HG02981 (cell line): ENCODE data around the gene ADAMTSL1.

Experiments
- ATAC-seq: cut with Tn5 transposase; IDR thresholded peaks from one replicate; pipeline ENCODE4 v1.9.1; 2021; ENCODE audit warnings: mild to moderate bottlenecking, moderate library complexity; ENCODE audit not compliant: unreplicated experiment

Gene ADAMTSL1

DNA sequence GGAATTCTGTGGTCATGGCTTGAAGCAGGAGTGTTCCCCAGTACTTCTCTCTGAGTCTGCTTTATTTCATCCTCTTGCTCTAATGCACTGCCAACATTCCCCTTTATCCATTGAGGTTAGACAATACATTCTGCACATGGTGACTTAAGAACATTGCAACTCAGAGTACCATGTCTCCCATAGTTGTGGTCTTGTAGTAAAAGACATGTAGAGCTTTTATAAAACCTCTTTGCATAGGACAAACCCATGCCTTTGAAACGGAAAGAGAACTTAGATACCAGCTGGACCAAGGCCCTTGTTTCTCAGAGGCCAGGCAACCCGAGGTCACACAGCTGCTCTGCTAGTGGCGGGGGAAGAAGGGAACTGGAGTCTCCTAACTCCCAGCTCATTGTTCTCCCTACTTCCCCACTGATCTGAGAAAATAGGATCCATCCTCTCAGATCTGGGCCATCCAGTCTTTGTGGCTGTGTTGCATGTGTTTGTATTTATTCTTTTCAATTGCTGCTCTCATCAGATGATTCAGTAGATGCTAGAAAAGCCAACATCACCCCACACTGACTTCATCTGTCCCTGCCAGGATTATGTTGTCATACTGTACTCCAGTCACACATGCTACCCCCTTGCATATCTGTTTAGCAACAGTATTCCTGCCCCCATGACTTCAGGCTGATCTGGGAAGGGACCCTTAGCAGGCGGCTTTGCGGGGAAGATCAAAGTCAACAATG, 322.2 kb downstream of the ADAMTSL1 start:
- ATAC-seq: no peak

GRCh38 chr9:18796696-18797270, 322.8 kb downstream of the ADAMTSL1 start:
- ATAC-seq: no peak

- ATAC-seq: no peak
These were observed 324.2 kb downstream of the ADAMTSL1 start for GRCh38 chr9:18798106-18798505.

GRCh38 chr9:18798508-18799290, 324.7 kb downstream of the ADAMTSL1 start:
- ATAC-seq: no peak

DNA sequence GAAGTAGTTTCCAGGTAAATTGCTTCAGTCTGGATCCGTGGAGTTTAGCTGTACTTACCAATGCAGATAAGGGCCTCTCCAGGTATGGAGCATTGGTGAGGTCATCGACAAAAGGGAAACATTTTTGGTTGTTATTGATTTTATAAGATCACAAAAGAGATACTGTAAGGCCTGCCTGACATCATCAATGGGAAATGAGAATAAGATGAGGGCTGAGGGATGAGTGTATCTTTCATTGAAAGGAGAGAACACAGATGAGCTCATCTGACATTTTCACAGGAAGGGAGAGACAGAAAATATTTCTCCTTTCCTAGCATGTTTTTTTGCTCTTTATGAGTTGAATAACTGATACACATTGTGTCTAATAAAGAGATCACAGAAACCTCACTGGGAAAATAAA, 325.5 kb downstream of the ADAMTSL1 start:
- ATAC-seq: no peak

- ATAC-seq: no peak
These were observed 326.6 kb downstream of the ADAMTSL1 start for GRCh38 chr9:18800579-18800978.

- ATAC-seq: no peak
These were observed 331.4 kb downstream of the ADAMTSL1 start for GRCh38 chr9:18805386-18805785.

DNA sequence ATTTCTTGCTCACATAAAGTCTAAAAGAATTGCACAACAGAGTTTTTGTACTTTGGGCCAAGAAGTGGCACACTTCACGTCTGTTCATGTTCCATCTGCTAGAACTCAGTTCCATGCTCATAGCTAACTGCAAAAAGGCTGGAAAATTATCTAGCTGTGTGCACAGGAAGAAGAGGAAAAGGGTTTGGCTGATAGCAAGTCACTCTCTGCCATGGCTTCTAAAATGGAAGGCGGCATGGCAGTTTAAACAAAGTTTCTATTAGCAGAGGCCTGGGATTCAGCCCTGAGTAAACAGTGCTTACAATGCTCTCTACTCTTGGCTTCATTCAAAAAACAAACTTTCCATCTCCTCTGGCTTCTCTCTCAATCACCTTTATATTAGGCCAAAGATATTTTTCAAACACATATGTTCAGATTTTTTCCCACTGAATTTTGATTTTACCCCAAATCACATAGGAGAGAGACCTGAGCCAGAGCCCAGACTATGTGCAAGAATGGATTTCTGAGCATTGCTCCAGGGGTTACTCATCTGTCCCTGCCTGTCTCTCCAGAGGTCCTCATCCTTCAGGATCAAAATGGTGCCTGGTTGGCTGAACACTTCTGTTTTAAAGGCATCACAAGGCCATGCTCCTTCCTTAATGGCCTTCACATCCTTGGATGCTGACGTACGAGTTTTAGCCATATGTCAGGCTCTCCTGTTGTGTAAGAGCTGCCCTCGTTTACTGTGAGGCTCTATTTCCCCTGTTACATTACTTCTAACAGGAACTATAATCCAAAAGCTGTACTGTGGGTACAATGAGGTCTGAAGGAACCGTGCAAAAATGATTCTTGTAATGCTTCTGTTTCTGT, 332.5 kb downstream of the ADAMTSL1 start:
- ATAC-seq: no peak

- no peak for ATAC-seq
These were observed 336.6 kb downstream of the ADAMTSL1 start for GRCh38 chr9:18810581-18810980.

GRCh38 chr9:18811171-18811570, 337.2 kb downstream of the ADAMTSL1 start:
- no peak for ATAC-seq

- no peak for ATAC-seq
These were observed 345.5 kb downstream of the ADAMTSL1 start for GRCh38 chr9:18819418-18819817.

- ATAC-seq: no peak
These were observed 346.7 kb downstream of the ADAMTSL1 start for GRCh38 chr9:18820566-18821095.

DNA sequence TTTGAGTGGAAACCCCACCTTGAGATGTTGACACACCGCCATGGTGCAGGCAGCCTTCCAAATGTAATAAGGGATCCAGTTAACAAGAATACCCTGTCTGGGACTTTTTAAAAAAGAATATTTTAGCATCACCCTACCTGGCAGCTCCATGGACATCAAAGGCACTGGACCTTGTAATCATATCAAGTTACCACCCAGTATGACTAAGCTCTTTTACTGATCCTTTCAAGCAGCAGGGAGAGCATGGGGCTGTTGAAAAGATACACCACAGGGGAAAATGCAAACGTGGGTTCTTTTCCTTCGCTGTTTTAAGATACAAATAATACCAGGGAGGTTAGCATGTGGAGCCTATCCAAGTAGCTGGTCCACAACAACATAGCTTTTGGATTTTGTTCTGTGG, 347.8 kb downstream of the ADAMTSL1 start:
- ATAC-seq: no peak

- ATAC-seq: no peak
These were observed 348.9 kb downstream of the ADAMTSL1 start for GRCh38 chr9:18822850-18823249.

DNA sequence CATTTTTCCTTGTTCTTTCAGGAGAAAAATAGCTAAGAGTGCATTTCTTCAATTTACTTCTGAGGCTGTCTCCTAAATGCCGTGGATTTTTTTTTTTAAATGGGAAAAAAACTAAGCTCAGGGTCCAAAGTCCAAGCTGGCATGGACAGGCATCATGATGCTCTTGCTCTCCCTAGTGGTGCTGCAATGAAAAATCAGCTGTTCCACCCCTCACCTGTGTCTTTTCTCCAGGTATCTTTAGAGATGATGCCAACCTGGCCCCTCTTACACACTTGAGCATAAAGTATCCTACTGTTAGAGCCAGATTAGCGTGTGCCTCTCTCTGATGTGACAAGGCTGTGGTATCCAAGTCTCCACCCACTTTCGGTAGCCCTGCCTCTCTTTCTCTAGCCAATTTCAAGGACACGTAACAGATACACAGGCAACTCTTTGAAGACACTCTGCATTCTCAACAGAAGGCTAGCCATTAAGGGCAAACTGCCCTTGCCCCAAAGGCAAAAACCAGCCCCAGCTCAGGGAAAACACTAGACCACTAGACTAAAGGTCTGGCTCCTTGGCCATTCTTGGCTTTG, 350.2 kb downstream of the ADAMTSL1 start:
- no peak for ATAC-seq

DNA sequence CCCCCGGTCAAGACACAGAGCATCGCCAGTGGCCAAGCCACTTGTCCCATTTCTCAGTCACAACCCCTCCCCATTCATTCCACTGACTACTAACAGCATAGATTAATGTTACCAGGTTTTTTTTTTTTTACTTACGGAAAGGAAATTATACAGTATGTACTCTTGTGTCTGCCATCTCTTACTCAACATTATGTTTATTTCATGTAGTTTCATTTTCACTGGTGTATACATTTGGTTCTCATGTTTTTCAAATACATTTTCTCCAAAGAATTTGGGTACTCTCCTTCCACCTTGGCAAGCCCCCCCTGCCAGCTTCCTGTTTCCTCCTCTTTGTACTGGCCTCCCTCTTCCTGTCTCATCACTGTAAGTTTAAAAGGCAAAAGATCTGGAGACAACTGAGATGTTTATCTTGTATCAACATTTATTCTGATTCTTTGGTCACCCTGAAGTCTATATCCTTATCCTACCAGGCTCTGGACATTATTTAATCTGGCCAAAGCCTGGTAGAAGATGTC, 351.8 kb downstream of the ADAMTSL1 start:
- ATAC-seq: no peak

GRCh38 chr9:18826248-18826647, 352.3 kb downstream of the ADAMTSL1 start:
- no peak for ATAC-seq

DNA sequence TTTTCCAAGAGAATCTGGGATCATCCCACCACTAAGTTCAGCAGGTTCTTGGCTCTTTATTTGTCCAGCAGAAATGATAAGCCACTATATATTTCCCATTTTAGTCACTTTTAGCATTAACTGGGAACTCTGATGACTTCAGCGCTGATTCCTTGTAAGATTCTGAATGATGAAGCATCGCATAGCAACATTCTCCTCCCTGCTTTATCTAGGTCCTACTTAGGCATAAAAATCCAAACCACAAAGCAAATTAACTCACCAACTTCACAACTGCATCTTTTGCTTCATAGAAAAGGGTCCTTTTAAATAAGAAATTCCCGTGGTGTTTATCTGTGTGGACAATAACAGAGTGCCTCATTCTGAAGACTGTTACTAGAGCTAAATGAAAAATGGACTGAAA, 355.1 kb downstream of the ADAMTSL1 start:
- ATAC-seq: no peak

- no peak for ATAC-seq
These were observed 355.9 kb downstream of the ADAMTSL1 start for GRCh38 chr9:18829873-18830272.

DNA sequence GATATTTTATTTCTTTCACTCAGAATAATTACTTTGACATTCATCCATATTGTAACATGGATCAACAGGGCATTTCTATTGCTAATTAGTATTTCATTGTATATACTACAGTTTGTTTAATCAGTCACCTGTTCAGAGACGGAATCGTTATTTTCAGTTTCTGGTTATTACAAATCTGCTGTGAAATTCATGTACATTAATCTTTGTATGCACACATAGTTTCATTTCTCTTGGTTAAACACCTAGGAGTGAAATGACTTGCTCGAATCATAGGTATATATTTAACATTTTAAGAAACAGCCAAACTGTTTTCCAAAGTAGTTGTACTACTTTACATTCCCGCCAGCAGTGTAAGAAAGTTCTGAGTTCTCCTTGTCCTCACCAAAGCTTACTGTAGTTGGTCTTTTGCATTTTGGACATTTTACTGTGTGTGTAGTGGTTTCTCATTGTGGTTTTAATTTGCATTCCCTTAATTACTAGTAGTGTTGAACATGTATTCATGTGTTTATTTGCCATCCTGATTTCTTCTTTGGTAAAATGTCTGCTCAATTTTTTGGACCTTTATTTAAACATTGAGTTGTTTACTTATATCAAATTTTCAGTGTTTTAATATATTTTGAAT, 360.9 kb downstream of the ADAMTSL1 start:
- ATAC-seq: peak; percentile 81
